A549 treated with dexamethasone at 1 μM for 4 hours (cell line): ENCODE data around the gene ZNF776. TPM values are rescaled to one million over a fixed set of nuclear protein-coding genes. Genes with fewer than 3 reads are reported as not detected.

Experiments
- total RNA-seq: library from RNA; stranded (reverse); fragments of 200-300 nt; extraction: Qiagen RNA extraction; gene quantifications from 5 replicates; pipeline ENCODE4 v1.2.3, GENCODE V29; 2022

Gene ZNF776
- total RNA-seq = 5.5 to 6.9 TPM (median 5.6 TPM) in 5 replicates

GRCh38 chr19:57746580-57747471 lies at the start of gene ZNF776:
ZNF776 (plus strand) TSS chr19:57746815; CDS start chr19:57747059, 244 bp downstream.

GRCh38 chr19:57708641-57709361 lies 37.8 kb upstream of the ZNF776 start, which contains the start of gene ZNF154:
ZNF154 (minus strand) TSS chr19:57709204; CDS start chr19:57708971, 233 bp downstream.

GRCh38 chr19:57769345-57770131 lies 22.9 kb downstream of the ZNF776 start, which contains the start of gene ZNF586:
ZNF586 (plus strand) TSS chr19:57769676; CDS start chr19:57769843, 167 bp downstream.

Other genes with a start within 250 kb of the ZNF776 start
- gene ZNF773, start 246.9 kb upstream of the ZNF776 start, total RNA-seq = 4.2 to 5.7 TPM (median 4.9 TPM) in 5 replicates
- gene ZNF549, start 219.5 kb upstream of the ZNF776 start, total RNA-seq = 1.7 to 2.0 TPM (median 1.8 TPM) in 5 replicates
- gene ZNF550, start 187.0 kb upstream of the ZNF776 start, total RNA-seq = 2.6 to 4.2 TPM (median 3.9 TPM) in 5 replicates
- gene ZNF416, start 167.9 kb upstream of the ZNF776 start, total RNA-seq = 3.8 to 5.0 TPM (median 4.4 TPM) in 5 replicates
- 0.03 to 0.08 TPM in 2 of 5 replicates, not detected in the others for gene ZIK1, start 162.7 kb upstream of the ZNF776 start, total RNA-seq
- gene ZNF530, start 146.9 kb upstream of the ZNF776 start, total RNA-seq = 4.3 to 5.1 TPM (median 4.6 TPM) in 5 replicates
- gene ZNF134, start 132.6 kb upstream of the ZNF776 start, total RNA-seq = 7.3 to 9.0 TPM (median 8.1 TPM) in 5 replicates
- 6.3 to 6.9 TPM (median 6.8 TPM) in 5 replicates for gene ZNF211, start 113.6 kb upstream of the ZNF776 start, total RNA-seq
- gene ZSCAN4, start 77.9 kb upstream of the ZNF776 start, total RNA-seq = not detected in 5 replicates
- 4.4 to 6.4 TPM (median 5.4 TPM) in 5 replicates for gene ZNF551, start 64.8 kb upstream of the ZNF776 start, total RNA-seq
- not detected in 5 replicates for gene ZNF154, start 37.6 kb upstream of the ZNF776 start, total RNA-seq
- 0.88 to 1.1 TPM (median 1.1 TPM) in 5 replicates for gene ZNF671, start 19.2 kb upstream of the ZNF776 start, total RNA-seq
- 5.6 to 7.2 TPM (median 6.4 TPM) in 5 replicates for gene ZNF586, start 22.9 kb downstream of the ZNF776 start, total RNA-seq
- 4.9 to 6.3 TPM (median 5.2 TPM) in 5 replicates for gene ZNF552, start 68.1 kb downstream of the ZNF776 start, total RNA-seq
- 7.1 to 11.0 TPM (median 9.1 TPM) in 5 replicates for gene ZNF587B, start 83.5 kb downstream of the ZNF776 start, total RNA-seq
- 4.2 to 8.9 TPM (median 7.5 TPM) in 5 replicates for gene ZNF587, start 103.0 kb downstream of the ZNF776 start, total RNA-seq
- 1.3 to 2.5 TPM (median 1.9 TPM) in 5 replicates for gene ZNF814, start 142.2 kb downstream of the ZNF776 start, total RNA-seq
- 3.1 to 6.2 TPM (median 4.6 TPM) in 5 replicates for gene ZNF417, start 169.8 kb downstream of the ZNF776 start, total RNA-seq
- gene ZNF418, start 188.6 kb downstream of the ZNF776 start, total RNA-seq = 1.1 to 1.6 TPM (median 1.2 TPM) in 5 replicates
- gene ZNF256, start 200.9 kb downstream of the ZNF776 start, total RNA-seq = 0.99 to 1.4 TPM (median 1.3 TPM) in 5 replicates
- not detected in 5 replicates for gene C19orf18, start 227.7 kb downstream of the ZNF776 start, total RNA-seq